Osteocyte (in vitro differentiated cells): ENCODE measurements around the gene RNF13. TPM values are rescaled to one million over a fixed set of nuclear protein-coding genes. Genes with fewer than 3 reads are reported as not detected.
"Not testable (repeated sequence)": the region's sequence is repeated elsewhere in the genome, so short reads cannot be mapped to it uniquely, and the experiment has no call there.

Experiments used
- DNase-seq: peaks from one replicate; pipeline ENCODE4 v3.0.0; 2021; ENCODE audit warnings: mixed read lengths; ENCODE audit not compliant: unreplicated experiment; ENCODE audit errors: extremely low spot score
- H3K27ac Mint-ChIP-seq: one replicate; pipeline ENCODE4 v1.8.0; 2021; ENCODE audit warnings: mild to moderate bottlenecking, mixed read lengths; ENCODE audit not compliant: unreplicated experiment
- H3K27me3 Mint-ChIP-seq: one replicate; pipeline ENCODE4 v1.8.0; 2021; ENCODE audit warnings: mixed read lengths; ENCODE audit not compliant: unreplicated experiment
- H3K36me3 Mint-ChIP-seq: one replicate; pipeline ENCODE4 v1.8.0; 2021; ENCODE audit warnings: mixed read lengths; ENCODE audit not compliant: unreplicated experiment
- H3K4me1 Mint-ChIP-seq: one replicate; pipeline ENCODE4 v1.8.0; 2021; ENCODE audit warnings: mixed read lengths; ENCODE audit not compliant: unreplicated experiment
- H3K4me3 Mint-ChIP-seq: one replicate; pipeline ENCODE4 v1.8.0; 2021; ENCODE audit warnings: mild to moderate bottlenecking, moderate library complexity, mixed read lengths; ENCODE audit not compliant: unreplicated experiment
- H3K9me3 Mint-ChIP-seq: one replicate; pipeline ENCODE4 v1.8.0; 2021; ENCODE audit warnings: mixed read lengths; ENCODE audit not compliant: unreplicated experiment
- total RNA-seq: library from RNA; stranded (reverse); gene quantifications from 2 replicates; pipeline ENCODE4 v1.2.1, GENCODE V29; 2021
- TF ChIP-seq, protein P1 (sequence below): fragments of 200-600 bp; sonication (generic); IDR thresholded peaks from 2 replicates; pipeline ENCODE4 v1.5.0; 2021; ENCODE audit warnings: antibody characterized with exemption, mild to moderate bottlenecking, moderate library complexity

RNF13 gene
- total RNA-seq, 1 donor from 2014 or later: 45.1 TPM

DNA sequence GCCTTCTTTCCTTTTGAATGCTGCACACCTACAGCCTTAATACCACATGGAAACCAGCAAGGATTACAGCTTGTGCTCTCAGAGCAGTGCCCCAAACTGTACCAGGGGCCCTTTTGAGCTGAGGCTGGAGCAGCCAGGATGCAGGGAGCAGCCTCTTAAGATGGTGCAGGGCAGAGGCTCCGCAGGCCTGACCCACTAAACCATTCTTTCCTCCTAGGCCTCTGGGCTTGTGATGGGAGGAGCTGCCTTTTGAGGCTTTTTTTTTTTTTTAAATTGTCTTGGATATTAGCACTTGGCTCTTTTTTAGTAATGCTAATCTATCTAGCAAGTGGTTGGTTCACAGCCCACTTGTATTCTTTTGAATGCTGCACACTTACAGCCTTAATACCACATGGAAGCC, 120.0 kb downstream of the RNF13 start:
- Mint-ChIP-seq H3K4me1 (peaks cover 23% of the 10 kb centered on the region), H3K36me3 (peaks cover 51% of the 10 kb centered on the region), H3K4me3 (no peak overlapping the region), H3K27ac (no peak overlapping the region), H3K9me3 (peaks cover 16% of the 10 kb centered on the region), H3K27me3 (no peaks in the 10 kb centered on the region)
- TF ChIP-seq, protein P1, sequence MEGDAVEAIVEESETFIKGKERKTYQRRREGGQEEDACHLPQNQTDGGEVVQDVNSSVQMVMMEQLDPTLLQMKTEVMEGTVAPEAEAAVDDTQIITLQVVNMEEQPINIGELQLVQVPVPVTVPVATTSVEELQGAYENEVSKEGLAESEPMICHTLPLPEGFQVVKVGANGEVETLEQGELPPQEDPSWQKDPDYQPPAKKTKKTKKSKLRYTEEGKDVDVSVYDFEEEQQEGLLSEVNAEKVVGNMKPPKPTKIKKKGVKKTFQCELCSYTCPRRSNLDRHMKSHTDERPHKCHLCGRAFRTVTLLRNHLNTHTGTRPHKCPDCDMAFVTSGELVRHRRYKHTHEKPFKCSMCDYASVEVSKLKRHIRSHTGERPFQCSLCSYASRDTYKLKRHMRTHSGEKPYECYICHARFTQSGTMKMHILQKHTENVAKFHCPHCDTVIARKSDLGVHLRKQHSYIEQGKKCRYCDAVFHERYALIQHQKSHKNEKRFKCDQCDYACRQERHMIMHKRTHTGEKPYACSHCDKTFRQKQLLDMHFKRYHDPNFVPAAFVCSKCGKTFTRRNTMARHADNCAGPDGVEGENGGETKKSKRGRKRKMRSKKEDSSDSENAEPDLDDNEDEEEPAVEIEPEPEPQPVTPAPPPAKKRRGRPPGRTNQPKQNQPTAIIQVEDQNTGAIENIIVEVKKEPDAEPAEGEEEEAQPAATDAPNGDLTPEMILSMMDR: no peak
- no peak for DNase-seq

DNA sequence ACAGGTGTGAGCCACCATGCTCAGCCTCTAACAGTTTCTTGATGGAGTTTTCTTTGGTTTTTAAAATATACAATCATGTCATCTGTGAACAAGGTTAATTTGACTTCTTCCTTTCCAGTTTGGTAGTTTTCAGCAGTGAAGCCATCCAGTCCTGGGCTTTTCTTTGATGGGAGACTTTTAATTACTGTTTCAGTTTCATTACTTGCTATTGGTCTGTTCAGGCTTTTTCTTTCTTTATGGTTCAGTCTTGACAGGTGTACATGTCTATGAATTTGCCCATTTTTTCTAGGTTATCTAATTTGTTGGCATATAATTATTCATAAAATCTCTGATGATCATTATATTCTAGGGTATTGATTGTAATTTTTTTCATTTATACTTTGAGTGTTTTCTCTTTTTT, 120.8 kb downstream of the RNF13 start:
- Mint-ChIP-seq H3K4me1 (peaks cover 28% of the 10 kb centered on the region), H3K27ac (no peak overlapping the region), H3K36me3 (peaks cover 49% of the 10 kb centered on the region), H3K4me3 (no peak overlapping the region), H3K9me3 (peaks cover 11% of the 10 kb centered on the region), H3K27me3 (no peaks in the 10 kb centered on the region)
- TF ChIP-seq, protein P1: no peak
- DNase-seq: no peak

DNA sequence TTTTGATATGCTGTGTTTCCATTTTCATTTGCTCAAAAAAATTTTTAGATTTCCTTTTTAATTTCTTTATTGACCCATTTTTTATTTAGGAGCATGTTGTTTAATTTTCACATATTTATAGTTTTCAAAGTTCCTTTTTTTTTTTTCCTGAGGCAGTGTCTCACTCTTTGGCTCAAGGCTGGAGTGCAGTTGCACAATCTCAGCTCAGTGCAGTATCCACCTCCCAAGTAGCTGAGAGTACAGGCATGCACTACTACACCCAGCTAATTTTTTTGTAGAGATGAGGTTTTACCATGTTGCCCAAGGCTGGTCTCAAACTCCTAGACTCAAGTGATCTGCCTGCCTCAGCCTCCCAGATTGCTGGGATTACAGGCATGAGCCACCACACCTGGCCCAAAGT, 121.5 kb downstream of the RNF13 start:
- Mint-ChIP-seq H3K4me3 (no peak overlapping the region), H3K36me3 (peaks cover 47% of the 10 kb centered on the region), H3K27ac (peak overlapping the region; percentile 62), H3K4me1 (peaks cover 35% of the 10 kb centered on the region), H3K27me3 (no peaks in the 10 kb centered on the region), H3K9me3 (peaks cover 11% of the 10 kb centered on the region)
- DNase-seq: no peak
- TF ChIP-seq, protein P1: no peak

DNA sequence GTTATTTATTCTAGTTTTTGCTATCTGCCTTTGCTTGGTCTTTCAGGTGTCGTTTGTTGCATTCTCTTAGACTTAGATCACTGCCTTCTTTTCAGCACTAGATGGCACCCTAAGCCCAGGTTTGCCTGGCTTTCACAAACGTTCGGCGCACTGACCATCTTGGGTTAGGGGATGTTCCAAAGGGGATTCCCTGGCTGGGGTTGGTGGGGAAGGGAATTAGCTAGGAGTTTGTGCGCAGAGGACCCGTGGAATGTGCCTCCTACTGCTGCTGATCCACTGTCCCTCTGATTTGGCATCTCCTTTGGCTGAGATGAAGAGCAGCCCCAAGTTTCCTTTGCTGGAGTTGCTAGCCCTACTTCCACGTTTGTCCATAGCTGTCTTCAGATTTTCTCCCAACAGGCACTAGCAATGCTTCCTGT, 123.8 kb downstream of the RNF13 start:
- Mint-ChIP-seq H3K27ac (no peak overlapping the region), H3K36me3 (peaks cover 43% of the 10 kb centered on the region), H3K27me3 (no peaks in the 10 kb centered on the region), H3K4me1 (peaks cover 54% of the 10 kb centered on the region), H3K4me3 (no peak overlapping the region), H3K9me3 (peaks cover 15% of the 10 kb centered on the region)
- no peak for DNase-seq
- TF ChIP-seq, protein P1: peak; percentile 67

DNA sequence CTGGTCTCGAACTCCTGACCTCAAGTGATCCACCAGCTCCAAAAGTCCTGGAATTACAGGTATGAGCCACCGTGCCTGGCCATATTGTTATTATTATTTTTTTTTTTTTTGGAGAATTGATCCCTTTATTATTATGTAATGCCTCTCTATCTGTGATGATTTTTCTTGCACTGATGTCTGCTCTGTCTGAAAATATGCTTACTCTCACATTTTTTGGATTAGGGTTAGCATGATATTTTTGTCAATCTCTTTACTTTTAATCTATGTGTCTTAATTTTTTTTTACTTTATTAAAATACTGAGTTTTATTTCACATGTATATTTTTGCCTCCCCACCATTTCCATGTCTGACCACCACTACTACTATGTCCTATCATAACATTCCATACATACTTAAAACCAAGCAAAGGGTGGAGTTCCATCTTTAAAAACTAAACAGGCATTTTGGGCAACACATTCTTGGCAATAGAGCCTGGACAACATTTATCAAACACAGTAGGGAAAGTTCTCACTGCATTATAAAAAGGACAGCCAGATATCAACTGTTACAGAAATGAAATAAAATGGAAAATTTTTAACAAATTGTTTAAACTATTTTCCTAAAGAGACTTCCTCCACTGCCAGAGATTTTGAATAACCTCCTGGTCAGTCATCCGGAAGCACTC, 125.5 kb downstream of the RNF13 start:
- Mint-ChIP-seq H3K9me3 (peaks cover 21% of the 10 kb centered on the region), H3K36me3 (peaks cover 52% of the 10 kb centered on the region), H3K4me1 (peaks cover 62% of the 10 kb centered on the region), H3K27ac (peak overlapping the region; percentile 60)
- H3K4me3 Mint-ChIP-seq, DNase-seq, H3K27me3 Mint-ChIP-seq: not testable (repeated sequence)
